Measurements from ENCODE around the gene SHROOM4.

- TF ChIP-seq, protein P1, sequence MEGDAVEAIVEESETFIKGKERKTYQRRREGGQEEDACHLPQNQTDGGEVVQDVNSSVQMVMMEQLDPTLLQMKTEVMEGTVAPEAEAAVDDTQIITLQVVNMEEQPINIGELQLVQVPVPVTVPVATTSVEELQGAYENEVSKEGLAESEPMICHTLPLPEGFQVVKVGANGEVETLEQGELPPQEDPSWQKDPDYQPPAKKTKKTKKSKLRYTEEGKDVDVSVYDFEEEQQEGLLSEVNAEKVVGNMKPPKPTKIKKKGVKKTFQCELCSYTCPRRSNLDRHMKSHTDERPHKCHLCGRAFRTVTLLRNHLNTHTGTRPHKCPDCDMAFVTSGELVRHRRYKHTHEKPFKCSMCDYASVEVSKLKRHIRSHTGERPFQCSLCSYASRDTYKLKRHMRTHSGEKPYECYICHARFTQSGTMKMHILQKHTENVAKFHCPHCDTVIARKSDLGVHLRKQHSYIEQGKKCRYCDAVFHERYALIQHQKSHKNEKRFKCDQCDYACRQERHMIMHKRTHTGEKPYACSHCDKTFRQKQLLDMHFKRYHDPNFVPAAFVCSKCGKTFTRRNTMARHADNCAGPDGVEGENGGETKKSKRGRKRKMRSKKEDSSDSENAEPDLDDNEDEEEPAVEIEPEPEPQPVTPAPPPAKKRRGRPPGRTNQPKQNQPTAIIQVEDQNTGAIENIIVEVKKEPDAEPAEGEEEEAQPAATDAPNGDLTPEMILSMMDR (conservative IDR thresholded peaks at IDR 0.05; ENCODE audit: low read depth in 2 of 2) = no peak
- TF ChIP-seq STAT1 (IDR thresholded peaks at IDR 0.05; ENCODE audit: unreplicated experiment) (no peak), EZH2 (IDR thresholded peaks at IDR 0.05; ENCODE audit: low read depth, unreplicated experiment) (no peak), POLR2AphosphoS5 (IDR thresholded peaks at IDR 0.05; ENCODE audit: low read depth) (peak; percentile 15), EZH2phosphoT487 (IDR thresholded peaks at IDR 0.05; ENCODE audit: unreplicated experiment) (no peak), CREB1 (CRISPR knock-in tag; IDR thresholded peaks at IDR 0.05; ENCODE audit: low read depth) (no peak), REST (IDR thresholded peaks at IDR 0.05; ENCODE audit: unreplicated experiment) (no peak), ZNF114 (CRISPR knock-in tag; IDR thresholded peaks at IDR 0.05) (no peak), JUNB (IDR thresholded peaks at IDR 0.05; ENCODE audit: unreplicated experiment) (no peak), ZNF331 (CRISPR knock-in tag; IDR thresholded peaks at IDR 0.05; ENCODE audit: low read depth) (no peak), NANOG (IDR thresholded peaks at IDR 0.05; ENCODE audit: borderline replicate concordance) (no peak)
- TF ChIP-seq, protein P2, sequence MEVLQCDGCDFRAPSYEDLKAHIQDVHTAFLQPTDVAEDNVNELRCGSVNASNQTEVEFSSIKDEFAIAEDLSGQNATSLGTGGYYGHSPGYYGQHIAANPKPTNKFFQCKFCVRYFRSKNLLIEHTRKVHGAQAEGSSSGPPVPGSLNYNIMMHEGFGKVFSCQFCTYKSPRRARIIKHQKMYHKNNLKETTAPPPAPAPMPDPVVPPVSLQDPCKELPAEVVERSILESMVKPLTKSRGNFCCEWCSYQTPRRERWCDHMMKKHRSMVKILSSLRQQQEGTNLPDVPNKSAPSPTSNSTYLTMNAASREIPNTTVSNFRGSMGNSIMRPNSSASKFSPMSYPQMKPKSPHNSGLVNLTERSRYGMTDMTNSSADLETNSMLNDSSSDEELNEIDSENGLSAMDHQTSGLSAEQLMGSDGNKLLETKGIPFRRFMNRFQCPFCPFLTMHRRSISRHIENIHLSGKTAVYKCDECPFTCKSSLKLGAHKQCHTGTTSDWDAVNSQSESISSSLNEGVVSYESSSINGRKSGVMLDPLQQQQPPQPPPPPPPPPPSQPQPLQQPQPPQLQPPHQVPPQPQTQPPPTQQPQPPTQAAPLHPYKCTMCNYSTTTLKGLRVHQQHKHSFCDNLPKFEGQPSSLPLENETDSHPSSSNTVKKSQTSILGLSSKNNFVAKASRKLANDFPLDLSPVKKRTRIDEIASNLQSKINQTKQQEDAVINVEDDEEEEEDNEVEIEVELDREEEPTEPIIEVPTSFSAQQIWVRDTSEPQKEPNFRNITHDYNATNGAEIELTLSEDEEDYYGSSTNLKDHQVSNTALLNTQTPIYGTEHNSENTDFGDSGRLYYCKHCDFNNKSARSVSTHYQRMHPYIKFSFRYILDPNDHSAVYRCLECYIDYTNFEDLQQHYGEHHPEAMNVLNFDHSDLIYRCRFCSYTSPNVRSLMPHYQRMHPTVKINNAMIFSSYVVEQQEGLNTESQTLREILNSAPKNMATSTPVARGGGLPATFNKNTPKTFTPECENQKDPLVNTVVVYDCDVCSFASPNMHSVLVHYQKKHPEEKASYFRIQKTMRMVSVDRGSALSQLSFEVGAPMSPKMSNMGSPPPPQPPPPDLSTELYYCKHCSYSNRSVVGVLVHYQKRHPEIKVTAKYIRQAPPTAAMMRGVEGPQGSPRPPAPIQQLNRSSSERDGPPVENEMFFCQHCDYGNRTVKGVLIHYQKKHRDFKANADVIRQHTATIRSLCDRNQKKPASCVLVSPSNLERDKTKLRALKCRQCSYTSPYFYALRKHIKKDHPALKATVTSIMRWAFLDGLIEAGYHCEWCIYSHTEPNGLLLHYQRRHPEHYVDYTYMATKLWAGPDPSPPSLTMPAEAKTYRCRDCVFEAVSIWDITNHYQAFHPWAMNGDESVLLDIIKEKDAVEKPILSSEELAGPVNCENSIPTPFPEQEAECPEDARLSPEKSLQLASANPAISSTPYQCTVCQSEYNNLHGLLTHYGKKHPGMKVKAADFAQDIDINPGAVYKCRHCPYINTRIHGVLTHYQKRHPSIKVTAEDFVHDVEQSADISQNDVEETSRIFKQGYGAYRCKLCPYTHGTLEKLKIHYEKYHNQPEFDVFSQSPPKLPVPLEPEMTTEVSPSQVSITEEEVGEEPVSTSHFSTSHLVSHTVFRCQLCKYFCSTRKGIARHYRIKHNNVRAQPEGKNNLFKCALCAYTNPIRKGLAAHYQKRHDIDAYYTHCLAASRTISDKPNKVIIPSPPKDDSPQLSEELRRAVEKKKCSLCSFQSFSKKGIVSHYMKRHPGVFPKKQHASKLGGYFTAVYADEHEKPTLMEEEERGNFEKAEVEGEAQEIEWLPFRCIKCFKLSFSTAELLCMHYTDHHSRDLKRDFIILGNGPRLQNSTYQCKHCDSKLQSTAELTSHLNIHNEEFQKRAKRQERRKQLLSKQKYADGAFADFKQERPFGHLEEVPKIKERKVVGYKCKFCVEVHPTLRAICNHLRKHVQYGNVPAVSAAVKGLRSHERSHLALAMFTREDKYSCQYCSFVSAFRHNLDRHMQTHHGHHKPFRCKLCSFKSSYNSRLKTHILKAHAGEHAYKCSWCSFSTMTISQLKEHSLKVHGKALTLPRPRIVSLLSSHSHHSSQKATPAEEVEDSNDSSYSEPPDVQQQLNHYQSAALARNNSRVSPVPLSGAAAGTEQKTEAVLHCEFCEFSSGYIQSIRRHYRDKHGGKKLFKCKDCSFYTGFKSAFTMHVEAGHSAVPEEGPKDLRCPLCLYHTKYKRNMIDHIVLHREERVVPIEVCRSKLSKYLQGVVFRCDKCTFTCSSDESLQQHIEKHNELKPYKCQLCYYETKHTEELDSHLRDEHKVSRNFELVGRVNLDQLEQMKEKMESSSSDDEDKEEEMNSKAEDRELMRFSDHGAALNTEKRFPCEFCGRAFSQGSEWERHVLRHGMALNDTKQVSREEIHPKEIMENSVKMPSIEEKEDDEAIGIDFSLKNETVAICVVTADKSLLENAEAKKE (CRISPR knock-in tag; IDR thresholded peaks at IDR 0.05) = no peak
- TF ChIP-seq, protein P3, sequence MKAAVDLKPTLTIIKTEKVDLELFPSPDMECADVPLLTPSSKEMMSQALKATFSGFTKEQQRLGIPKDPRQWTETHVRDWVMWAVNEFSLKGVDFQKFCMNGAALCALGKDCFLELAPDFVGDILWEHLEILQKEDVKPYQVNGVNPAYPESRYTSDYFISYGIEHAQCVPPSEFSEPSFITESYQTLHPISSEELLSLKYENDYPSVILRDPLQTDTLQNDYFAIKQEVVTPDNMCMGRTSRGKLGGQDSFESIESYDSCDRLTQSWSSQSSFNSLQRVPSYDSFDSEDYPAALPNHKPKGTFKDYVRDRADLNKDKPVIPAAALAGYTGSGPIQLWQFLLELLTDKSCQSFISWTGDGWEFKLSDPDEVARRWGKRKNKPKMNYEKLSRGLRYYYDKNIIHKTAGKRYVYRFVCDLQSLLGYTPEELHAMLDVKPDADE (IDR thresholded peaks at IDR 0.05) = no peak
Observed at GRCh38 chrX:50813843-50814661, at the start of gene SHROOM4.
